K562 (cell line): ENCODE results near the gene TRAPPC5. TPM values are rescaled to one million over a fixed set of nuclear protein-coding genes. Genes with fewer than 3 reads are reported as not detected.

Source experiments
- ATAC-seq: fragments of 200-7000 bp; cut with Tn5 transposase; 3 replicates; pipeline ENCODE4 v1.9.1; 2020; ENCODE audit warnings: moderate library complexity
- BruUV-seq: library from RNA; stranded (reverse); fragments of 400-500 nt; replicated peaks from 2 replicates; lab custom pipeline; 2021; lab: Mats Ljungman, UMichigan
- CTCF ChIA-PET: fragments of 300-600 bp; formaldehyde crosslinking; extraction: SDS; loops from one replicate; lab custom pipeline; 2021; ENCODE audit warnings: low intra/inter-chr PET ratio; lab: Yijun Ruan, JAX
- POLR2A ChIA-PET: fragments of 300-600, 350-650 bp; sonication (Branson Sonifier 250); formaldehyde crosslinking; extraction: SDS; loops from one replicate; lab custom pipeline; 2021; ENCODE audit warnings: antibody characterized with exemption, inconsistent platforms; lab: Yijun Ruan, JAX
- DNase-seq, 4 experiments: peaks; one replicate each; pipeline versions ENCODE4 v3.0.0 to v3.0.0-alpha.2; 2011 to 2018; ENCODE audit warnings: low spot score in 3 of 4, mixed read lengths in 3 of 4; ENCODE audit errors: extremely low read depth in 1 of 4
- FAIRE-seq: peaks from 2 replicates; lab custom pipeline; 2011; peaks lifted over from hg19 to GRCh38; lab: Jason Lieb, UNC
- H2AFZ ChIP-seq: 2 replicates; pipeline ENCODE4 v1.6.0; 2011; ENCODE audit warnings: low read depth, low read length, control low read depth, inconsistent platforms
- H3K27ac ChIP-seq: fragments of 200-600 bp; 3 replicates; pipeline ENCODE4 v1.8.0; 2011; ENCODE audit warnings: low read depth, mild to moderate bottlenecking, control low read depth, inconsistent platforms, low read length, moderate library complexity, mixed read lengths; ENCODE audit errors: extremely low read depth
- H3K27me3 ChIP-seq, 2 experiments: fragments of 300-600 bp in 1 of 2; 2 replicates in 1 of 2; 3 replicates in 1 of 2; pipeline versions ENCODE4 v1.6.0 to v1.8.0; 2011; ENCODE audit warnings: inconsistent platforms in 2 of 2, low read length in 2 of 2, mild to moderate bottlenecking in 1 of 2, mixed read lengths in 1 of 2, moderate library complexity in 1 of 2; ENCODE audit not compliant: control insufficient read depth in 2 of 2, insufficient read depth in 2 of 2
- H3K36me3 ChIP-seq: fragments of 300-600 bp; 3 replicates; pipeline ENCODE4 v1.8.0; 2011; ENCODE audit warnings: mild to moderate bottlenecking, low read length, inconsistent platforms; ENCODE audit not compliant: control insufficient read depth, insufficient read depth
- H3K4me1 ChIP-seq, 2 experiments: fragments of 200-600 bp in 1 of 2; replicated peaks in 1 of 2; 2 replicates in 1 of 2; 3 replicates in 1 of 2; pipeline versions ENCODE4 v1.5.1 to v1.8.0; 2011; ENCODE audit warnings: inconsistent platforms in 2 of 2, low read length in 2 of 2, mild to moderate bottlenecking in 1 of 2, mixed read lengths in 1 of 2, moderate library complexity in 1 of 2; ENCODE audit not compliant: control insufficient read depth in 2 of 2, insufficient read depth in 2 of 2
- H3K4me2 ChIP-seq: 2 replicates; pipeline ENCODE4 v1.6.1; 2011; ENCODE audit warnings: low read length, control low read depth, inconsistent platforms, mixed read lengths; ENCODE audit not compliant: insufficient read depth
- H3K4me3 ChIP-seq: fragments of 200-600 bp; sonication (generic), shearing (Covaris generic); 2 replicates; pipeline ENCODE4 v1.5.1; 2016; ENCODE audit warnings: control low read depth, inconsistent platforms
- H3K79me2 ChIP-seq: fragments of 200-600 bp; 3 replicates; pipeline ENCODE4 v1.8.0; 2011; ENCODE audit warnings: low read length, inconsistent platforms; ENCODE audit not compliant: control insufficient read depth, insufficient read depth
- H3K9ac ChIP-seq, 2 experiments: 2 replicates each; pipeline versions ENCODE4 v1.6.0 to v1.6.1; 2011; ENCODE audit warnings: low read depth in 2 of 2, low read length in 2 of 2, control low read depth in 1 of 2, inconsistent platforms in 1 of 2, mild to moderate bottlenecking in 1 of 2, mixed read lengths in 1 of 2; ENCODE audit not compliant: insufficient read depth in 1 of 2
- H3K9me1 ChIP-seq: one replicate; pipeline ENCODE4 v1.6.0; 2011; ENCODE audit warnings: inconsistent platforms, mild to moderate bottlenecking, low read length, moderate library complexity; ENCODE audit not compliant: control insufficient read depth, insufficient read depth
- H3K9me3 ChIP-seq: replicated peaks from 2 replicates; pipeline ENCODE4 v1.5.1; 2011; ENCODE audit warnings: low read depth, low read length, inconsistent platforms; ENCODE audit not compliant: control insufficient read depth, insufficient read depth
- H4K20me1 ChIP-seq: replicated peaks from 2 replicates; pipeline ENCODE4 v1.6.1; 2011; ENCODE audit warnings: low read length, inconsistent platforms, mixed read lengths; ENCODE audit not compliant: control insufficient read depth, insufficient read depth
- GTF2E2 ChIP-seq: fragments of 200-800 bp; sonication (Bioruptor generic); IDR thresholded peaks from 2 replicates; pipeline ENCODE4 v1.6.1; 2016; ENCODE audit warnings: missing genetic modification characterization, missing compliant biosample characterization
- KLF13 ChIP-seq: fragments of 450-650 bp; IDR thresholded peaks from 2 replicates; pipeline ENCODE4 v1.6.1; 2016; ENCODE audit warnings: missing genetic modification characterization, low read depth, mild to moderate bottlenecking, missing compliant biosample characterization, moderate library complexity, borderline replicate concordance
- ZNF232 ChIP-seq: sonication (generic); formaldehyde crosslinking; IDR thresholded peaks from 2 replicates; pipeline ENCODE4 v1.8.0; 2022; ENCODE audit warnings: mild to moderate bottlenecking, missing genetic modification reagents
- ZNF311 ChIP-seq: fragments of 250-450 bp; sonication (Bioruptor Pico); IDR thresholded peaks from 2 replicates; pipeline ENCODE4 v1.4.0; 2020; ENCODE audit warnings: mild to moderate bottlenecking, moderate library complexity
- WGBS: fragments of 100-300 bp; shearing (Covaris generic); methylation state at CpG from one replicate; pipeline ENCODE4 v1.1.6; 2016; ENCODE audit warnings: low coverage, mixed read lengths; ENCODE audit not compliant: insufficient coverage; ENCODE audit errors: missing lambda C conversion rate; 5-methylcytosine and 5-hydroxymethylcytosine counted together
- in situ Hi-C: fragments of 300-500 bp; cut with MboI; formaldehyde crosslinking; loops from 4 replicates; pipeline ENCODE4 v1.15.0; 2018; ENCODE audit warnings: inconsistent platforms, mixed read lengths
- intact Hi-C: fragments of 100-400 bp; cut with micrococcal nuclease; formaldehyde crosslinking; loops from 2 replicates; pipeline ENCODE4 v1.14.2; 2022
- polyA plus RNA-seq, 8 experiments: library from polyadenylated mRNA; depleted of rRNA in 4 of 8; stranded (reverse) in 5 of 8; unstranded in 3 of 8; fragments of >200 nt; fragmentation: Nextera tagmentation in 2 of 8; fragmentation: Illumina TruSeq in 1 of 8; extraction: Ambion mirVana in 2 of 8; extraction: Trizol in 1 of 8; gene quantifications; 2 replicates each; pipeline versions ENCODE4 v1.2.1 to v1.2.3, GENCODE V29; 2011 to 2014; ENCODE audit warnings: inconsistent platforms in 1 of 8, missing spikeins in 1 of 8
- total RNA-seq, 7 experiments: library from RNA; depleted of rRNA in 6 of 7; stranded (reverse); fragments of >200 nt in 6 of 7; fragmentation: Illumina TruSeq in 2 of 7; extraction: Trizol in 2 of 7; gene quantifications; 2 replicates each; pipeline versions ENCODE4 v1.2.1 to v1.2.3, GENCODE V29; 2011 to 2021; ENCODE audit warnings: low replicate concordance in 1 of 7
- TF ChIP-seq, protein P1 (sequence below), 2 experiments: fragments of 450-650 bp in 1 of 2; IDR thresholded peaks; 2 replicates each; pipeline ENCODE4 v1.6.1; 2011 to 2017; ENCODE audit warnings: low read depth in 2 of 2, antibody characterized with exemption in 1 of 2, borderline replicate concordance in 1 of 2, low read length in 1 of 2, mild to moderate bottlenecking in 1 of 2, mixed read lengths in 1 of 2; ENCODE audit not compliant: control insufficient read depth in 1 of 2
- TF ChIP-seq, protein P2 (sequence below): fragments of 450-650 bp; formaldehyde crosslinking; IDR thresholded peaks from 2 replicates; pipeline ENCODE4 v1.4.0; 2020; ENCODE audit warnings: mild to moderate bottlenecking, moderate library complexity
- TF ChIP-seq, protein P3 (sequence below): fragments of 450-650 bp; IDR thresholded peaks from 2 replicates; pipeline ENCODE4 v1.7.1; 2018; ENCODE audit warnings: mild to moderate bottlenecking, low read depth; ENCODE audit not compliant: partially characterized antibody

The TRAPPC5 gene
- total and polyA plus RNA-seq, 9 of the 15 experiments (the other 6 are each of a cell fraction or from before 2014, with no cell fraction given): 2.0 to 76.9 (median 29.3) TPM

DNA sequence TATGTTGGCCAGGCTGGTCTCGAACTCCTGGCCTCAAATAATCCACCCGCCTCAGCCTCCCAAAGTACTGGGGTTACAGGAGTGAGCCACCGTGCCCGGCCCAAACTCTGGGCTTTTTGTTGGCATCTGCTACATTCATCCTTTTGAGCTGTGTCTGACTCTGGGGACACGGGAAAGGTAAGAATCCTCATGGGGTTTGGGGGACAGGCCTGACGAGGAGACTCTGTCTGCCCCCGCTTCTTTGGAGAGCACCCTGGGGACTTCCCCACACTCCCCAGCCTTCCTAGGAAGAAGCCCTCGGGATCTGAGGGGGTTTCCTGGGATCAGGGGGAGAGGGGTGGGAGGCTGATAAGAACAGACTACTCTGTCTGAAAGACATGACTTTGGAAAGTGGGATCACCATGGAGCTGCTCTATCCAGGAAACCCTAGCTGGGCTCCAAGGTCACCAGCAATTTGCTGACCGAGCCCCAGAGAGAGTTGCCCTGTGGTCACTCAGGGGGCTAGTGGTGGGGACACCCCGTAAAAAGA is 29.4 kb downstream of the TRAPPC5 start:
- Histone ChIP-seq H3K9me3 (no peaks in the 10 kb centered on the region), H3K79me2 (no peaks in the 10 kb centered on the region), H3K4me1 (no peaks in the 10 kb centered on the region; a peak in 1 of 5 replicates), H2AFZ (no peak overlapping the region), H3K9me1 (no peaks in the 10 kb centered on the region), H4K20me1 (0 out of 2 replicates have a peak, but pooled peaks cover 4% of the 10 kb centered on the region), H3K36me3 (no peaks in the 10 kb centered on the region), H3K4me3 (no peak overlapping the region), H3K27ac (no peak overlapping the region), H3K9ac (no peak overlapping the region), H3K4me2 (no peak overlapping the region), H3K27me3 (peaks cover 0 to 11% of the 10 kb centered on the region in 2 experiments; a peak in 3 of 5 replicates)
- ChIA-PET POLR2A (no interaction called here), CTCF (no interaction called here)
- in situ Hi-C loops: no loop called here
- intact Hi-C loops: no loop called here
- WGBS: 2% methylated on average over 9 of the region's 10 CpGs
- BruUV-seq: no TSS peak
- no peak for DNase-seq
- ATAC-seq: no peak
- no peak for FAIRE-seq
- TF ChIP-seq KLF13 (tag): no peak
- TF ChIP-seq, protein P1, sequence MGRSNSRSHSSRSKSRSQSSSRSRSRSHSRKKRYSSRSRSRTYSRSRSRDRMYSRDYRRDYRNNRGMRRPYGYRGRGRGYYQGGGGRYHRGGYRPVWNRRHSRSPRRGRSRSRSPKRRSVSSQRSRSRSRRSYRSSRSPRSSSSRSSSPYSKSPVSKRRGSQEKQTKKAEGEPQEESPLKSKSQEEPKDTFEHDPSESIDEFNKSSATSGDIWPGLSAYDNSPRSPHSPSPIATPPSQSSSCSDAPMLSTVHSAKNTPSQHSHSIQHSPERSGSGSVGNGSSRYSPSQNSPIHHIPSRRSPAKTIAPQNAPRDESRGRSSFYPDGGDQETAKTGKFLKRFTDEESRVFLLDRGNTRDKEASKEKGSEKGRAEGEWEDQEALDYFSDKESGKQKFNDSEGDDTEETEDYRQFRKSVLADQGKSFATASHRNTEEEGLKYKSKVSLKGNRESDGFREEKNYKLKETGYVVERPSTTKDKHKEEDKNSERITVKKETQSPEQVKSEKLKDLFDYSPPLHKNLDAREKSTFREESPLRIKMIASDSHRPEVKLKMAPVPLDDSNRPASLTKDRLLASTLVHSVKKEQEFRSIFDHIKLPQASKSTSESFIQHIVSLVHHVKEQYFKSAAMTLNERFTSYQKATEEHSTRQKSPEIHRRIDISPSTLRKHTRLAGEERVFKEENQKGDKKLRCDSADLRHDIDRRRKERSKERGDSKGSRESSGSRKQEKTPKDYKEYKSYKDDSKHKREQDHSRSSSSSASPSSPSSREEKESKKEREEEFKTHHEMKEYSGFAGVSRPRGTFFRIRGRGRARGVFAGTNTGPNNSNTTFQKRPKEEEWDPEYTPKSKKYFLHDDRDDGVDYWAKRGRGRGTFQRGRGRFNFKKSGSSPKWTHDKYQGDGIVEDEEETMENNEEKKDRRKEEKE (IDR thresholded peaks at IDR 0.05; ENCODE audit: borderline replicate concordance in 1 of 2, control insufficient read depth in 1 of 2, low read depth in 2 of 2, low read length in 1 of 2): no peak
- TF ChIP-seq, protein P2, sequence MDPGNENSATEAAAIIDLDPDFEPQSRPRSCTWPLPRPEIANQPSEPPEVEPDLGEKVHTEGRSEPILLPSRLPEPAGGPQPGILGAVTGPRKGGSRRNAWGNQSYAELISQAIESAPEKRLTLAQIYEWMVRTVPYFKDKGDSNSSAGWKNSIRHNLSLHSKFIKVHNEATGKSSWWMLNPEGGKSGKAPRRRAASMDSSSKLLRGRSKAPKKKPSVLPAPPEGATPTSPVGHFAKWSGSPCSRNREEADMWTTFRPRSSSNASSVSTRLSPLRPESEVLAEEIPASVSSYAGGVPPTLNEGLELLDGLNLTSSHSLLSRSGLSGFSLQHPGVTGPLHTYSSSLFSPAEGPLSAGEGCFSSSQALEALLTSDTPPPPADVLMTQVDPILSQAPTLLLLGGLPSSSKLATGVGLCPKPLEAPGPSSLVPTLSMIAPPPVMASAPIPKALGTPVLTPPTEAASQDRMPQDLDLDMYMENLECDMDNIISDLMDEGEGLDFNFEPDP: no peak
- TF ChIP-seq GTF2E2: no peak
- TF ChIP-seq ZNF311 (CRISPR knock-in tag): no peak
- TF ChIP-seq ZNF232: no peak
- TF ChIP-seq, protein P3, sequence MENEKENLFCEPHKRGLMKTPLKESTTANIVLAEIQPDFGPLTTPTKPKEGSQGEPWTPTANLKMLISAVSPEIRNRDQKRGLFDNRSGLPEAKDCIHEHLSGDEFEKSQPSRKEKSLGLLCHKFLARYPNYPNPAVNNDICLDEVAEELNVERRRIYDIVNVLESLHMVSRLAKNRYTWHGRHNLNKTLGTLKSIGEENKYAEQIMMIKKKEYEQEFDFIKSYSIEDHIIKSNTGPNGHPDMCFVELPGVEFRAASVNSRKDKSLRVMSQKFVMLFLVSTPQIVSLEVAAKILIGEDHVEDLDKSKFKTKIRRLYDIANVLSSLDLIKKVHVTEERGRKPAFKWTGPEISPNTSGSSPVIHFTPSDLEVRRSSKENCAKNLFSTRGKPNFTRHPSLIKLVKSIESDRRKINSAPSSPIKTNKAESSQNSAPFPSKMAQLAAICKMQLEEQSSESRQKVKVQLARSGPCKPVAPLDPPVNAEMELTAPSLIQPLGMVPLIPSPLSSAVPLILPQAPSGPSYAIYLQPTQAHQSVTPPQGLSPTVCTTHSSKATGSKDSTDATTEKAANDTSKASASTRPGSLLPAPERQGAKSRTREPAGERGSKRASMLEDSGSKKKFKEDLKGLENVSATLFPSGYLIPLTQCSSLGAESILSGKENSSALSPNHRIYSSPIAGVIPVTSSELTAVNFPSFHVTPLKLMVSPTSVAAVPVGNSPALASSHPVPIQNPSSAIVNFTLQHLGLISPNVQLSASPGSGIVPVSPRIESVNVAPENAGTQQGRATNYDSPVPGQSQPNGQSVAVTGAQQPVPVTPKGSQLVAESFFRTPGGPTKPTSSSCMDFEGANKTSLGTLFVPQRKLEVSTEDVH: no peak
